Upper lobe of left lung (tissue), 6 donors: ENCODE results near the gene CINP. TPM values are rescaled to one million over a fixed set of nuclear protein-coding genes. Genes with fewer than 3 reads are reported as not detected.

ENCODE experiments used
- ATAC-seq, 2 donors: fragments of 200-7000 bp; cut with Tn5 transposase; one replicate each; pipeline ENCODE4 v1.9.1; 2022; ENCODE audit warnings: mild to moderate bottlenecking in 2 of 2, moderate library complexity in 2 of 2; ENCODE audit not compliant: low FRiP score in 2 of 2
- DNase-seq, 2 donors: peaks; one replicate each; pipeline ENCODE4 v3.0.0-alpha.2; 2019 to 2020
- H3K27ac ChIP-seq, 4 donors: fragments of 200-600 bp; sonication (generic); one replicate each; pipeline ENCODE4 v1.5.1; 2016 to 2019
- H3K27me3 ChIP-seq, 4 donors: fragments of 200-600 bp; sonication (generic); one replicate each; pipeline ENCODE4 v1.5.1; 2017 to 2019
- H3K36me3 ChIP-seq, 4 donors: fragments of 200-600 bp; sonication (generic); one replicate each; pipeline ENCODE4 v1.5.1; 2016 to 2019
- H3K4me1 ChIP-seq, 4 donors: fragments of 200-600 bp; sonication (generic); one replicate each; pipeline ENCODE4 v1.5.1; 2018 to 2019
- H3K4me3 ChIP-seq, 4 donors: fragments of 200-600 bp; sonication (generic); one replicate each; pipeline ENCODE4 v1.5.1; 2017 to 2019; ENCODE audit warnings: mild to moderate bottlenecking in 2 of 4, moderate library complexity in 1 of 4
- H3K9me3 ChIP-seq, 4 donors: fragments of 200-600 bp; sonication (generic); one replicate each; pipeline ENCODE4 v1.5.1; 2018 to 2019
- CTCF ChIP-seq, 6 experiments: fragments of 450-650 bp in 4 of 6; fragments of 200-600 bp in 2 of 6; sonication (generic) in 2 of 6; IDR thresholded peaks; one replicate each; pipeline ENCODE4 v1.5.1; 2016 to 2019; ENCODE audit warnings: antibody characterized with exemption in 6 of 6
- EP300 ChIP-seq, 4 donors: sonication (generic); formaldehyde crosslinking; IDR thresholded peaks; one replicate each; pipeline ENCODE4 v1.5.1; 2017; ENCODE audit warnings: antibody characterized with exemption in 4 of 4, control low read depth in 2 of 4
- POLR2A ChIP-seq, 4 donors: fragments of 450-650 bp; IDR thresholded peaks; one replicate each; pipeline ENCODE4 v1.5.1; 2016 to 2017; ENCODE audit warnings: antibody characterized with exemption in 4 of 4, mild to moderate bottlenecking in 2 of 4
- POLR2AphosphoS5 ChIP-seq, 2 donors: sonication (generic); formaldehyde crosslinking; IDR thresholded peaks; one replicate each; pipeline ENCODE4 v1.5.1; 2017; ENCODE audit warnings: antibody characterized with exemption in 2 of 2
- WGBS, 2 donors: methylation state at CpG; one replicate each; pipeline ENCODE4 v1.1.5; 2017 to 2018; 5-methylcytosine and 5-hydroxymethylcytosine counted together
- total RNA-seq, 6 donors: library from RNA; depleted of rRNA in 4 of 6; stranded (reverse); fragments of >200 nt in 4 of 6; gene quantifications; one replicate each; pipeline versions ENCODE4 v1.1.0 to v1.2.1, GENCODE V29; 2016 to 2021
- donor health status: DM: no; HTN: no; CAD: no; lungs with moderate emphysema.
- donor health status: DM: no; HTN: yes; CAD: no; lungs with severe emphysema.

Gene CINP
- total RNA-seq, 6 donors from 2014 or later: 13.6 to 37.7 (median 31.1) TPM

GRCh38 chr14:102394717-102395375 lies 32.2 kb upstream of the CINP start:
- no peaks in the 10 kb centered on the region for H3K27me3 ChIP-seq
- WGBS, 2 donors: 43 to 52% methylated on average over 9 of the region's 9 CpGs
- ATAC-seq: no peak
- DNase-seq: peak in 1 of 2 donors; percentile 75
- no peaks in the 10 kb centered on the region for H3K36me3 ChIP-seq
- TF ChIP-seq POLR2A (IDR thresholded peaks at IDR 0.05): no peak
- no peak for TF ChIP-seq POLR2AphosphoS5 (IDR thresholded peaks at IDR 0.05)
- TF ChIP-seq EP300 (IDR thresholded peaks at IDR 0.05): no peak
- no peak for TF ChIP-seq CTCF (IDR thresholded peaks at IDR 0.05)
- no peaks in the 10 kb centered on the region for H3K9me3 ChIP-seq
- H3K4me1 ChIP-seq: peaks cover 0 to 5% (median 2%) of the 10 kb centered on the region in 4 donors
- H3K4me3 ChIP-seq: no peak overlapping the region
- peak overlapping the region in 2 of 4 donors; percentile 21 to 67 for H3K27ac ChIP-seq

GRCh38 chr14:102392506-102392905 lies 29.8 kb upstream of the CINP start:
- TF ChIP-seq POLR2A (IDR thresholded peaks at IDR 0.05): no peak
- no peak for TF ChIP-seq EP300 (IDR thresholded peaks at IDR 0.05)
- TF ChIP-seq CTCF (IDR thresholded peaks at IDR 0.05): no peak
- TF ChIP-seq POLR2AphosphoS5 (IDR thresholded peaks at IDR 0.05): no peak
- Histone ChIP-seq H3K27me3 (no peaks in the 10 kb centered on the region), H3K4me1 (peaks cover 0 to 8% (median 2%) of the 10 kb centered on the region in 4 donors), H3K4me3 (no peak overlapping the region), H3K27ac (no peak overlapping the region), H3K36me3 (no peaks in the 10 kb centered on the region), H3K9me3 (no peaks in the 10 kb centered on the region)
- ATAC-seq (no peak), DNase-seq (no peak)
- 55 to 67% methylated on average over 4 of the region's 4 CpGs for WGBS, 2 donors

- Histone ChIP-seq H3K4me1 (peaks cover 0 to 8% (median 2%) of the 10 kb centered on the region in 4 donors), H3K4me3 (no peak overlapping the region), H3K9me3 (no peaks in the 10 kb centered on the region), H3K27me3 (no peaks in the 10 kb centered on the region), H3K36me3 (peaks cover 0 to 4% (median 1%) of the 10 kb centered on the region in 4 donors), H3K27ac (peak overlapping the region in 1 of 4 donors; percentile 40)
- ATAC-seq: peak in 1 of 2 donors; percentile 44
- WGBS, 2 donors: 73 to 82% methylated on average over 2 of the region's 2 CpGs
- no peak for DNase-seq
- TF ChIP-seq EP300 (IDR thresholded peaks at IDR 0.05): no peak
- TF ChIP-seq CTCF (IDR thresholded peaks at IDR 0.05): no peak
- TF ChIP-seq POLR2AphosphoS5 (IDR thresholded peaks at IDR 0.05): no peak
- no peak for TF ChIP-seq POLR2A (IDR thresholded peaks at IDR 0.05)
Measured at GRCh38 chr14:102390064-102390855, 27.6 kb upstream of the CINP start.

GRCh38 chr14:102389246-102389645 lies 26.6 kb upstream of the CINP start:
- Histone ChIP-seq H3K36me3 (peaks cover 0 to 6% (median 3%) of the 10 kb centered on the region in 4 donors), H3K27ac (no peak overlapping the region), H3K9me3 (no peaks in the 10 kb centered on the region), H3K27me3 (no peaks in the 10 kb centered on the region), H3K4me1 (peaks cover 0 to 4% (median 2%) of the 10 kb centered on the region in 4 donors), H3K4me3 (no peak overlapping the region)
- ATAC-seq (peak in 1 of 2 donors; percentile 36), DNase-seq (no peak)
- WGBS, 2 donors: 85 to 88% methylated on average over 2 of the region's 2 CpGs
- TF ChIP-seq CTCF (IDR thresholded peaks at IDR 0.05) (no peak), POLR2A (IDR thresholded peaks at IDR 0.05) (no peak), EP300 (IDR thresholded peaks at IDR 0.05) (no peak), POLR2AphosphoS5 (IDR thresholded peaks at IDR 0.05) (no peak)
